NCI-H1105 (cell line): Measurements from ENCODE around the gene MPST.

Source experiments
- DNase-seq: peaks from one replicate; lab custom pipeline; 2025; lab: John Stamatoyannopoulos, UW

Gene MPST

DNA sequence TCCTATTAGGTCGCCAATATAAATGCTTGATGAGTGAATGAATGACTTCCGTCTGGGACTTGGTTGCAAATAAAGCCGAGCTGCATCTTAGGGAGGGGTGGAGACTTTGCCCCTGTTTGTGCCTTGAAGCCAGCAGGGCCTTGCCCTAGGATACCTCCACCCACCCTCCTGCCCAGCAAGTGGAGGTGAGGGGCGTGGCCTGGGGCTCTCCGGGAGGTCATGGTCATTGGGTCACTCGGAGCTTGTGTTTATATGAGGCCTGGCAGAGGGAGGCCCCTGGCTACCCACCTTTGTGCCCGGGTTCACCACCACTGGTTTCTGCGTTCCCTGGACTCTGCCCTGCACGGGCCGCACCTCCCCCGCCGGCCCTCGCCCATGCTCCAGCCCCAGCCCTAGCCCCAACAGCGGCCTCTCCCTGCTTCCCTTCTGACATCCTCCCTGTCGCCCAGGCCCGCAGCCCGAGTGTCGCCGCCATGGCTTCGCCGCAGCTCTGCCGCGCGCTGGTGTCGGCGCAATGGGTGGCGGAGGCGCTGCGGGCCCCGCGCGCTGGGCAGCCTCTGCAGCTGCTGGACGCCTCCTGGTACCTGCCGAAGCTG lies 4.3 kb downstream of the MPST start:
- no peak for DNase-seq

DNA sequence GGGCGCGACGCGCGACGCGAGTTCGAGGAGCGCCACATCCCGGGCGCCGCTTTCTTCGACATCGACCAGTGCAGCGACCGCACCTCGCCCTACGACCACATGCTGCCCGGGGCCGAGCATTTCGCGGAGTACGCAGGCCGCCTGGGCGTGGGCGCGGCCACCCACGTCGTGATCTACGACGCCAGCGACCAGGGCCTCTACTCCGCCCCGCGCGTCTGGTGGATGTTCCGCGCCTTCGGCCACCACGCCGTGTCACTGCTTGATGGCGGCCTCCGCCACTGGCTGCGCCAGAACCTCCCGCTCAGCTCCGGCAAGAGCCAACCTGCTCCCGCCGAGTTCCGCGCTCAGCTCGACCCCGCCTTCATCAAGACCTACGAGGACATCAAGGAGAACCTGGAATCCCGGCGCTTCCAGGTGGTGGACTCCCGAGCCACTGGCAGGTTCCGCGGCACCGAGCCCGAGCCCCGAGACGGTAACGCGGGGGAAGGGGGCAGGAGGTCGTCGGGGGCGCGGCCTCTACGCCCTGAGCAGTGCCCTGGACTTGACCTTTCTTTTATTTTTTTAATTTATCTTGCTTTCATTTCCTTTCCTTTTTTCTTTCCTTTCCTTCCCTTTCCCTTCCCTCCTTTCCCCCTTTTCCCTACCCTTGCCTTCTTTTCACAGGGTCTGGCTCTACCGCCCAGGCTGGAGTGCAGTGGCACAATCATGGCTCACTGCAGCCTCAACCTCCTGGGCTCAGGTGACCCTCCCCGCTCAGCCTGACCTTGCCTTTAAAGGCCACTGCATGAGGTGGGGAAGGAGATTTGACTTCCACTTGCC lies 5.0 kb downstream of the MPST start:
- no peak for DNase-seq

DNA sequence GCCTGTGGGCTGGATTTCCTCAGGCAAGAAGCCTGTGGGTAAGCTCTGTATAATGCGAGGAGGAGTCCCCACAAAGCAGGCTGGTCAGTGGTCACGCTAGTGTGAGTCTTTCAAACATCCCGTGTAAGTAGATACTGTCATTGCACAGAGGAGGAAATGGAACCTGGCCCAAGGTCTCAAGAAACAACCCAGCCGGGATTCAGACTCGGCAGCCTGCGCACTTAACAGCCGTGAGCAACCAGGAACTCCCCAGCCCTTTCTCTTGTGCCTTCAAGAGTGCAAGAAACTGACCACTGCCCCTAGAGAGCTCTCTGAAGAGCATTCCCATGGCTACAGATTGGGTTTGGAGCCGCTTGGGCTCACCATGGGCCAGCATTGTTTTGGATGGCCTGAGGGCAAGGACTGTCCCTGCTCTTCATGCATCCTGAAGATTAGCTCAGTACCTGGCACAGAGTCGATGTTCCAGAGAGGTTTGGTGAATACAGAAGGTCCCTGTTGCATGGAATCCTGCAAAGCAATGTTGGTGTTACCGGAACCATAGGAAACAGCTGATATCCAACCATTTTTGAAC lies 6.0 kb downstream of the MPST start:
- no peak for DNase-seq

DNA sequence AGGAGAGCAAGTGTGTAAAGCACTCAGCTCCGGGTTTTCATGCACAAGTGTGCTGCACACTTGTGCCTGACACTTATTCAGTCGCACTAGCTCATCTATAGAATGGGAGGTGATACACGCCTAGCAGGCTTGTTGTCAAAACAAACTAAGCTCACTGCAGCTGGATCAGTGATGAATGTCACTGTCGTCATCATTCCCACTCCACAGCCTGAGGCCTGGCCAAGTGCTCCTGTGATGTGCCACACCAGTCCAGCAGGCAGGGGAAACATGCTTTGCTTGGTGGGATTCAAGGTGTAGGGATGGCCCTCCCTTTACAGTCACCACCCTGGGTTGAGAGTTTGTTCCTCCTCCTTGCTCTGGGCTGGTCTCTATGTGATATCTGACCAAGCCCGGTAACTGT lies 6.8 kb downstream of the MPST start:
- DNase-seq, result no peak

DNA sequence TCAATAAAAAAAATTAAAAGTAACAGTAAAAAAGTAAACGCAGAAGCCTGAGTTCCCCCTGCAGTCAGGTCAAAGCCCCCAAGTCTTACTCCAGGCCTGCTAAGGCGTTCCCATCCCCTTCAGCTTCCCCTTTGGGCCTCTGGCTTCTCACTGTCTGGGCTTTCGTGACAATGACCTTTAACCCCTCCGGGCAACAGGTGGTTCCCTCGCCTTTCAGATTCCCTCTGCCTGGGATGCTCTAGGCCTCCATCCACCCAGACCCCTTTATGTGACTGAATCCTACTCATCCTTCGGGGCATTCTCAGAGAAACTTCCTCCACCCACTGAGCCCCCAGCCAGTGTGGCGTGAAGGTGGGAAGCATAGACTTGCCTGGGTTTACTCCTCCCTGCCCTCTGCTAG lies 8.0 kb downstream of the MPST start:
- DNase-seq, result no peak

DNA sequence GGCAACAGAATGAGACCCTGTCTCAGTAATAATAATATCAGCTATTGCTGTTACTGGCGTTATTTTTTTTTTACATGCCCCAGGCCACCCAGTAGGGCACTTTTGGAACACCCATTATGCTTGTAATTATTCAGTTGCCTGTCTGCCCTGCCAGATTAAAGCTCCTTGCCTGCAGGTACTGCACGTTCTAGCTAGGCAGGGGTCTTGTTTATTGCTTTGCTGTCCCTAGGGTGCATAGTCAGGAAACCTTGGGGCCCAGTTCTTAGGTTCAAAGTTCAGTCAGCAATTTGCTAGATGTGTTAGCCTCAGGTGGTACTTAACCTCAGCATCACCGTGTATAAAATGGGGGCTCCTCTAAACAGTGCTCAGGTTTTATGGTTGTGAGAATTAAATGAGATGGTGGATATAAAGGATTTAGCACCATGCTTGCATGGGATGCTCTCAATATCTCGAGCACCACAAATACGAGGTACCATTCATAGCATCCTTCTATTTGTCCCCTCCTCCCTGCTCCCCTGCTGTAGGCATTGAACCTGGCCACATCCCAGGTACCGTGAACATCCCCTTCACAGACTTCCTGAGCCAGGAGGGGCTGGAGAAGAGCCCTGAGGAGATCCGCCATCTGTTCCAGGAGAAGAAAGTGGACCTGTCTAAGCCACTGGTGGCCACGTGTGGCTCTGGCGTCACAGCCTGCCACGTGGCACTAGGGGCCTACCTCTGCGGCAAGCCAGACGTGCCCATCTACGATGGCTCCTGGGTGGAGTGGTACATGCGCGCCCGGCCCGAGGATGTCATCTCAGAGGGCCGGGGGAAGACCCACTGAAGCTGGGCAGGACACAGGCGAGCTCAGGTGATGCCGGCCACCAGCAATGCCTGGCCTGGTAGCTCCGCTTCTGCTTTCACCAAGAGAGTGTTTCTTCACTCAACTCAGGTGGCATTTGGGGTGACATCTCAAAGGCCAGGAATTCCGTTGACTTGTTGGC lies 9.4 kb downstream of the MPST start:
- no peak for DNase-seq

DNA sequence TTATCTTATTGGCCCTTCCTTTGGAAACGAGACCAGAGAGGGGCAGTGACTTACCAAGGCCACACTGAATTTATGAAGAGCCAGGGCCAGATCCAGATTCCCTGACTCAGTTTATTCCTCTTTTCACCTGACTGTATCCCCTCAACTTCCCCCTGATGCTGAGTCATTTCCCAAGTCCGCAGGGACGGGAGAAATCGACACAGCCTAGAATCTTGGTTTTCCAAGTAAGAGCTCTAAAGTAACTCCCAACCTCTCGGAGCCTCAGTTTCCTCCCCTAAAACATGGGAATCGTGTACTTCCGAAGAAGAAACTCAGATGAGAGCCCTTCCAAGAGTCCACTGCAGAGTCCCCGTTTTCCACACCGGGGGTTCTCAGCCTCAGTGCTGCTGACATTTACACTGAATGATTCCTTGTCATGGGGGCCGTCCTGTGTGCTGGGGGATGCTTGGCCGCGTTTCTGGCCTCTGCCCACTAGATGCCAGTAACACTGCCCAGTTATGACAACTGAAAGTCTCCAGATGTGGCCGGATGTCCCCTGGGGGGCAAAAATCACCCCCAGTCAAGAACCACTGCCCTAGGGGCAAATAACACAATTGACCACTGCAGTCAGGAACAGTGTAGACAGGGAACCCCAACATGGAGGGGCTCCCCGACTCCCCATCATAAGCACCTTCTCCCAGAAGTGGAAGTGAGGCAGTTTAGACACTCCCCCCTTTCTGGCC lies 11.2 kb downstream of the MPST start:
- DNase-seq, result no peak

DNA sequence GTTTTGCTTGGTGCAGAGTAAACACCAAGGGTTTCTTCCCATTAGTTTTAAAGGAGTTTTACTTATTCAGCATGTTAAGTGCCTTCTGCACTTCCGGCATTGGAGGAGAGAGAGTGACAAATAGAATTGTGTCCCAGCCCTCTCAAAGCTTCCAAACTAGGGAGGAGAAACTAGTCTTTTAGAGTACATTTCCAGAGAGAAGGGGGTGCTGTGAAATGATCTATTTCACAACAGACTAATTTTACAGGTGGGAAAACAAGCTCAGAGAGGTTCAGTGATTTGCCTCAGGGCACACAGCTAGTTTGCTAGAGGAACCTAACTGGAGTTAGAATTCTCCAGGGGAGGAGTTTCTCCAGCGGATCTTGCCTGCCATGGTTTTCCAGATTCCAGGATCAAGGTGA lies 12.6 kb downstream of the MPST start:
- no peak for DNase-seq

DNA sequence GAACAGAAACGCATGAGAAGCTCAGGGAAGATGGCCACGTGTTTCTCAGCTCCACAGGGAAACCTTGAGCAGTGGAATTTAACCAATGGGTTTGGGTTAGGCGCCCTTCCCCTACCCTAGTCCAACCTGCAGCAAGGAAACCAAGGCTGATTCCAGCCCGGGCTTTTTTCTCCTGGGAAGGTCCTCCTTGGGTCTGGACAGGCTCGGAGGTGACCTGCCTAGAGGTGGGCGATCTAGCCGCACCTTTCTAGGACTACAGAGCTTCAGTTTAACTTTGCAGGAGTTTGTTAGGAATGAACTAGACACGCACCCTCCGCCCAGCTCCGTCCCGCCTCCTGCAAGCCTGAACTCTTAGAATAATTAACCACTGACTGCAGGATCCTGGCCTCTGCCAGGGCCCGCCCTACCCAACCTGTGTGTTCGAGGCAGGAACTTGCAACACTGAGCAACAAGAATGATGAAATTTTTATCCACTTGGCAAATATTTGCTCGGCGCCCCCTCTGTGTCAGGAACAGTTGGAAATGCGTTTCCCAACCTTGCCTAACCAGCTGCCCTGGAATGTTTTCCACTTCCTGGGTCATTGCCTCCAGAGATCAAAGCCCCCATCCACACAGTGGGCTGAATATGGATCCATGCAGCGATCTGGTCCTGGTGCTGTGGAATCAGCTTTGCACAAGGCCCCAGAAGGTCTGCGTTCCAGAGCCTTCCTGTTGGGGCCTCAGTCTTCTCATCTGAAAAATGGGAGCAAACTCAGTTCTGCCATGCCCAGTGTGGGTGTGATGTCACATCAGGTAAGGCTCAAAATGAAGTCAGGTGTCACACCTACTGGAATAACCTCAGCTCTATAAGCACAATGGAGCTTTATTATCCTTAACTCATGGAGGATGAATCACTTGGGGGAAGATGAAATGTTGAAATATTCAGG lies 13.3 kb downstream of the MPST start:
- no peak for DNase-seq

DNA sequence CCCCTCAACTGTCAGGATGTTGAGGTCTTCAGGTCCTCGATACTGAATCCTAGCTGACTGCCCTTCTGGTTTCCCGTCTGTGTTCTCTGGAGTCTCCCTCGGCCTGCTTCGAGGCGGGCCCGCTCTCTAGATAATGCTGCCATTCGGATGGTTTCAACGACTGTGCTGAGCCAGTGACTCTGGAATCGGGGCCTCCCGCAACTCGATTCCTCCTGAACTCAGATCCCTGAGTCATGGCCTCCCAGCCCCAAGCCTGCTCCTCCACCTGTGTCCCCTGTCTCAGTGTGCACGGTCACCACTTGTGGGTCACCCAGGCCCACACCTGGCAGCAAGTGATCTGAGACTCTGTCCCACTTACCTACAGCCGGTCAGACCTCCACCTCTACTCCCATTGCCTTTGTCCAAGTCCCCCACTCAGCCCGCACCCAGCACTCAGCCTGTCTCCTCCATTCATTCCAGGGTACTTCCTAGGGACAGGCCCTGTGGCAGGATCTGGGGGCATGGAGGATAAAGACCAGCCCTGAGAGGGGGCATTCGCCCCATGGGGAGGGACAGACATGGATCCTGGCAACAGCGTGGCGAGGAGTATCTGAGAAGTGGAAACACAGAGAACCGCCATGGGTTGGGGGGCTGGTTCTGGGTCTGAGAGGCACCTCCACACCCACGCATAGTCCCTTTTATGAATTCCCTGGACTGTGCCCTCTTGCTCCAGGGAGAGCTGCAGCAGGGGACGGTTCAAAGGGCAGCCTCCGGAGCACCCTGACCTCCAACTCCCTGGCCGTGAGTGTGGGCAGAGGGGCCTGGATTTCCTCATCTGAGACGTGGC lies 14.3 kb downstream of the MPST start:
- no peak for DNase-seq

DNA sequence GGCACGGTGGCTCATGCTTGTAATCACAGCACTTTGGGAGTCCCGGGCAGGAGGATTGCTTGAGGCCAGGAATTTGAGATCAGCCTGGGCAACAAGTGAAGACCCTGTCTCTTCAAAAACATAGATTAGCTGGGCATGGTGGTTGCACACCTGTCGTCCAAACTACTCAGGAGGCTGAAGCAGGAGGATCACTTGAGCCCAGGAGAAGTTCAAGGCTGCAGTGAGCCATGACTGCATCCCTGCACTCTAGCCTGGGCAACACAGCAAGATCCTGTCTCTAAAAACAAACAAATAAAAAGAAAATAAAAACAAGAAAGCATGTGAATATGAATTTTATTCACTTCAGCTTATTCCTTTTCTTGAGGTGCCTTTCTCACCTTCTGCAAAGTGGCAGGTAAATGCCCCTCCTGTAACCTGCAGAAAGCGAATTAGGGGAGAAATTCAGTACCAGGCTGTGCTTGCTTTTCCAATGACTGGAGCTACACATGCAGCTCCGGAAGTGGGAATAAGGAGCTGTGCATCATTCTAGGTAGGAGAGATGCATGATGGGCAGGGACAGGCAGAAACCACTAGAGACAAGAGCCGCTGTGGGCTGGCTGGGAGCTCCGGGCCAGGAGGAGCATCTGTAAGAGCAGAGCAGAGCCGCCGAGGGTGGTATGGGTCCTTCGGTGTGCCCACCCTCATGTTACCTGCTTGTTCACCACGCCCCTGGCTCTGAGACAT lies 17.3 kb downstream of the MPST start:
- no peak for DNase-seq

DNA sequence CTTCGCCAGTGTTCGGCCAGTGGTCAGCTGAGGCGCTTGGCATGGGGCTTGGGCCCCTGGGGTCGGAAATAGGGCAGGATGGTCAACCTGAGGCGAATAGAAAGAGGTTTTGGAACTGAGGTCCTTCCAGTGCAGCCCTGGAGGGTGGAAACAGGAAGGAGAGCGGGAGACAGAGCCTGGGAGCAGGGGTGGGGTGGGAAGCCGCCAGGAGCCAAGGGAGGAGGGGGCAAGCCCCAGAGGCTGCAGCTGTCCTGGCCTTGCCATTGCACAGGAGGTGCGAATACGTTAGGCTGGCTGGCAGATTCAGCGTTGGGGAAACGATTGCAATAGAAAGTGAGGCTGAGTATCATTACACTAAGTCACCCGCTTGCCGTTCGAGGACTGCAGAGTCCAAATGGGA lies 18.1 kb downstream of the MPST start:
- no peak for DNase-seq

DNA sequence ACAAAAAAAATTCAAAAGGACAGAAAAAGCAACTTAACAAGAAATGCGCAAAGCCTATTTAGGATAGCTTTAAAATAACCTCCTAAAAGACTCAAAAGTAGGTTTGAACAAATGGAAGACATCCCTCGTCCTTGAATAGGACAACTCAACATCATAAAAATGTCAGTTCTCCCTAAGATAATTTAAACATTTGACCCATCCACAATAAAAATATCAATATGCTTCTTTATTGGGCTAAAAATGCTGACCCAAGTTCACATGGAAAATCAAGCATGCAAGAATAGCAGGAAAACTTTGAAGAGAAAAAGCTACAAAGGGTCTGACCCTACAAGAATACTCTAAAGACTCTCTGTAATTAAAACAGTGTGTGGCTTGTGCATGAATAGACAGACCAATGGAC lies 19.9 kb downstream of the MPST start:
- no peak for DNase-seq

DNA sequence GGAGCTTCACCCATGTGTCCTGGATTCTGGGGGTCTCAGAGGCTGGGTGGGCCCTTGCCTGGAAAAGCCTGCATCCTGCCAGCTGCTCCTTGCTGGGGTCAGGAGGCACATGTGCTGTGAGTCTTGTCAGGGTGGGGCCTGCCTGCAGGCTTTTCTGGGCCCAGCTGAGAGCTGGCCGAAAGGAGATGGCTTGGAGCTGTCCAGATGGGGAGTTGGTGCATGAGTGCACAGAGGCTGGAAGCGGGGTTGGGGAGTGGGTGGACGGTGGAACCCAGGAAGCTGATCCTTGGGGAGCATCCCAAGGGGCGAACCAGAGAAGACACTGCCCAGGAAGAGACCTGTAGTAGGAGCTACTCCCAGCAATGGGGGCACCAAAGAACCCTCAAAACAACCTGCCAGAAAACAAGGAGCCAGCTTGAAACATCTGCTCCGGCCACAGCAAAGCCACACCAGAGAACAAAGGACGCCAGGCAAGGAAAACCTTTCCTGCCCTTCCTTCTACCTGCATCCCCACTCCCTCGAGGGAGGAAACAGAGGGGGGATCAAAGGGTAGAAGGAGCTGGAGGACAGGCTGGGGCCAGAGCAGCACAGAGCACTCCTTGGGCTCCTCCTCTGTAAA lies 23.8 kb downstream of the MPST start:
- no peak for DNase-seq

DNA sequence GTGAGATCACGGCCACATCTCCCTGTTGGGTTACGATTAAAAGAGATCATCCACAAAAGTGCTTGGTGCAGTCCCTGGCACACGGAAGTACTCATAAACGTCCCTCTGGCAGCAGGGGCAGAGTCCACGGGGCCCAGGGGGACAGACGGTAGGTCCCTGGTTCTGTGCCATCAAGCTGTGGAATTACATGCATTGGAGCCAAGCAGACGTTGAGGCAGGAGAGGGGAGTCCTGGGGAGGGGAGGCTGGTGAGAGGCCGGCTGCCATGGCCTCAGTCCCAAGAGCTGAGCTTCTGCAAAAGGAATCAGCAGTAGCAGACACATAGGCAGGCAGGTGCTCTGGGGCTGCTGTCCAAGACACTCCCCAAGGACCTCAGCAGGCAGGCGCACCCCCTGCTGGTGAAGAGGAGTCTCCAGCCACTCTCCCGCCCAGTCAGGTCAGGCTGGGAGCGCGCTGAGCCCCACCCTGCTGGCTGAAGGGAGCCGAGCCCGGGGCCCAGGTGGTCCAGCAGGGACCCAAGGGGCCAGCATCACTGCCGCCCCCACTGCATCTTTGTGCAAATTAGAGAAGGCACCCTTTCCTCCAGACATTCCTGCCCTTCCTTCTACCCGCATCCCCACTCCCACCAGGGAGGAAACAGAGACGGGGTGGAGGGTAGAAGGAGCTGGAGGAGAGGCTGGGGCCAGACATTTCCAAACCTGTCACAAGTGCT lies 24.4 kb downstream of the MPST start:
- peak; percentile 32 for DNase-seq

DNA sequence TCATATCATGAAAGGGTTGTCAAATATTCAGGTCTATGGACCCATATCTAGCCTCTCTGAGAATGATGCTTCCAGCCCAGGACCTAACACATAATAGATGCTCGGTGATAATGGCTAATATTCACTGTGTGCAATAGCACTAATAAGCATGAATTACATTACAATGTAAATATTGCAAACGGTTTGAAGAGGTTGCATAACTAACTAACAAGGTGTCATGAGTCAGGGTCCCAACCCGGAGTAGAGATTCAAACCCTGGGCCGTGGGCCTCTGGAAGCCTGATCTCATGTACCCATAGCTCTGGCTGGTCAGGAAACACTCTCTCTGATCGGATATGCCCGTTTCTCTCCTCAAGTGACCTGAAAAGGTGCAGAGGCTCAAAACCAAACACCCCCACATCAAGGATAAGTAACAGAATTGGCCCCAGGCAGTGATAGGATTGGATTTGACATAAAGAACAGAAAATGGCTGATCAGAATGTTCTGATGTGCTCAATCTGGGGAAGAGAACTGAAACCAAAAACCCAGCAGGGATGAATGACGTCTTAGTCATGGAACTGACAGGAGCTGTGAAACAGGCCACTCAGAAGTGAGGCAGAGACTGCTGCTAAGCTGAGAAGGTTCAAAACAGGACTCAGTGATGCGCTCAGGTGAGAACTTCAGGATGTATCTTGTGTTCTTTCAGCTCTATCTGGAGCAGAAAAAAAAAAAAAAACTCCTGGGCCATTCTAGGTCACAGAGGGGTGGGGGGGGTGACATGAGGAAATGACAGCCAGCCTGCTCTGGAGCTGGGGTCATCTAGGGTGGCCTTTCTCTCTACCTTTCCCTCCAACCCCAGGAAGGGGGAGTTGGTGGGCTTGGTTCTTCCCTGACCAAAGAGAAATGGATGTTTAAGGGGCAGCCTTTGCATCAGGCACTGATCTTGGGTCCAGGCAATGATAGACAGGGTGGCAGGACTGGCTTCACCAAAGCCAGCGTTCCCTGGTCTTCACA lies 25.4 kb downstream of the MPST start:
- DNase-seq, result no peak

DNA sequence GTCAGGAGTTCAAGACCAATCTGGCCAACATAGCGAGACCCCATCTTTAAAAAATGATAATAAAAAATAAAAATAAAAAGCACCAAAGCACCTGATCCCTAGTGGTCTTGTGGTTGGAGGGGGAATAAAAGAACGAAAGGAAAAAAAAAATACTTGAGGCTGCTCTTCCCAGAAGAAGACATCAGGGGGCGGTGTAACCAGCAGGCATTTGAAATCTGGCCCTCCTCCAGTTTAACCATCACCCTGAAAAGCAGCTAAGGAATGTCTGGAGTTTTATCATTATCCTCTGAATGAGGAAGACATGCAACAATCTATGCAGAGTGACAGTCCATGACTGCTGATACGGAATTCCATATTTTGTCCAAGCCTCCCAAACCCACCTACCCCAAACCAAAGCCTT lies 26.4 kb downstream of the MPST start:
- DNase-seq, result no peak
